LNCAP (cell line): Measurements from ENCODE around the gene IFNA13.

ENCODE experiments used
- CTCF ChIP-seq: fragments of 450-650 bp; IDR thresholded peaks from 2 replicates; pipeline ENCODE4 v1.5.1; 2017; ENCODE audit warnings: mild to moderate bottlenecking

IFNA13 gene

GRCh38 chr9:21320465-21320864 lies 47.4 kb downstream of the IFNA13 start:
- no peak for TF ChIP-seq CTCF

GRCh38 chr9:21317956-21318923 lies 49.6 kb downstream of the IFNA13 start:
- peak; percentile 83 for TF ChIP-seq CTCF
